NCI-H1694 (cell line): ENCODE results near the gene RAG2.
"Not testable (repeated sequence)": the region's sequence is repeated elsewhere in the genome, so short reads cannot be mapped to it uniquely, and the experiment has no call there.

Experiments used
- DNase-seq: peaks from one replicate; lab custom pipeline; 2025; lab: John Stamatoyannopoulos, UW

RAG2 gene

GRCh38 chr11:36600180-36600579 is 2.1 kb upstream of the RAG2 start:
- DNase-seq: no peak

DNA sequence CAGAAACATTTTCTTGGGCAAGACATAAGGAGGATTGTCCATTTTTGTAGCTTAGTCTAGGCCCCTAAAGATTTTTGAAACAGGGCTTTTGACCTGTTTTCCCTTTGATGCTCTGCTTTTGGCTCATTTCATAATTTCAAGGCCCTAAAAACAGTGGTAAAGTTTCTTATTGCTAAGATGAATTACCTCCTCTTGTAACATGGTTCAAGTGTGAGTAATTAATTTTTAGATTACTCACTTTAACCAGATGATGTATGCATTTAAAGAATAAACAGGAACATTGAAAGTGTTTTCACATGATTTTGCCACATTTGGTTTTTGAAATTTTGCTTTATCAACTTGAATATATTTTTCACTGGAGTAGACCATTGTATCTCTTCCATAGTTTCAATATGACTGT is 1.2 kb downstream of the RAG2 start:
- no peak for DNase-seq

GRCh38 chr11:36594316-36594989 is 3.6 kb downstream of the RAG2 start, which contains the start of gene IFTAP:
Gene IFTAP (plus strand): TSS chr11:36594502. CDS start chr11:36610104, 15,602 bp downstream.
- DNase-seq: peak; percentile 67

DNA sequence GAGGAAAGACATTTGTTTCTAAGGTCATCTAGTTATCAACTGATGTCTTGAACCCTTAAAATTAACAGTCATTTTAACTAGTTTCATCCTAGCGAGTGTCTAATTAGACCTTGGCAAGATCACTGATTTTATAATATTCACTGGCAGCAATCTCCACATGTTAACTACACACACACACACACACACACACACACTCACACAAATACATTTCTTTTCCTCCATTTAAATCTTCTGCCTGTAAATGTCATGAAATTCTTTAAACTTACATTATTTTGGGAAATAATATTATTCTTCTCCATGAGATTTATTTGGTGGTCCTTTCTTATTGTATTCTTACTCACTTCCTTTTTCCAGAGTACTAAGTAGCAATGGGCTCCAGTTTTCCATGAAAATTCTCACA is 6.6 kb downstream of the RAG2 start:
- DNase-seq: no peak

DNA sequence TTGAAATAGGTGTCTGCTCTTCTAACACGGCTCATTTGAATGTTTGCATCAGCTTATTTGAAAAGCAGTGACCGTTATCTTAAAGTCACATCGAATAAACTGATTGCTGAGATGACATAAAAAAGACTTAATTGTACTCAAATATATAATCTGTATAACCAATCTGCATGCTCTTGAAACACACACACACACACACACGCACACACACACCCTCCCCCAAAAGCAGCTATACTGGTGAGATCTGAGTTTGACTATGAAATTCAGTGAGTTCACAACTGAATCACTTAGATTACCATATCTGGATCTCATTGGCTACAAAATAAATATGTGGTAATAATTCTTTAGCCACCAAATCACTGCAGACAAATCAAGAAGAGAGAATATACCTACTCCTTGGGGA is 7.5 kb downstream of the RAG2 start:
- no peak for DNase-seq

GRCh38 chr11:36588099-36588498 is 9.9 kb downstream of the RAG2 start:
- no peak for DNase-seq

DNA sequence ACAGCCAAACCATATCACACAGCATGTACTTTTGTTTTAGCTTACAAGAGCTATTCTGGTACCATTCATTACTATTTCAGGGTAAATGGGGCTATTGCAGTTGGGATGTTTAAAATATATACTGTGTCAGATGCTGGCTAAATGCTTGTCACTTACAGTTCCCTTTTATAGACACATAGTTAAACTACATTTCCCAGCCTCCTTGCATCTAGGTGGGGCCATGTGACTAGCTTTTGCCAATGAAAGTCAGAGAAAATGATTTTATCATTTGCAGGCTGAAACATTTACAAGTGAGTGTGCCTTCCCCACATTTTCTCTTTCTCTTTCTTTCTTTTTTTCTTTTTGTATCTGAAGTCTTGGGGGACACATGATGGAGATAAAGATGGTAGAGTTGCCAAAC is 11.5 kb downstream of the RAG2 start:
- no peak for DNase-seq

DNA sequence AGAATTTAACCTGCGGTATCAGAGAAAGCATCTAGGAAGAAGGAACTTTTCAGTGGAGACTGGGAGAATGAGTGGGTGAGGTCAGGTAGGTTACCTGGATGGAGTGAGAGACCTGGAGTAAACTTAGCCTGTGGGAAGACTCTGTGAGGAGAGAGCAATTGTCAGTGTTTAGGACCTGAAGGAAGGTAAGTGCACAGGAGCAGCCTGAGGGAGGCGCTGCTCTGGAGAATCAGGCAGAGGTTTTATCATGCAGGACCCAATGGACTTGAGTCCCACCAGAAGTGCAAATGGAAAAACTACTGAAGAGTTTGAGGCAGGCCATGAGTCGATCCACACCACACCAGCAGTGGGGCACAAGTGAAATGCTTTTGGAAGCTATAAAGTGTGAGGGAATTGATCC is 14.4 kb downstream of the RAG2 start:
- no peak for DNase-seq

- DNase-seq: no peak
Observed at GRCh38 chr11:36581536-36581935, 16.5 kb downstream of the RAG2 start.

DNA sequence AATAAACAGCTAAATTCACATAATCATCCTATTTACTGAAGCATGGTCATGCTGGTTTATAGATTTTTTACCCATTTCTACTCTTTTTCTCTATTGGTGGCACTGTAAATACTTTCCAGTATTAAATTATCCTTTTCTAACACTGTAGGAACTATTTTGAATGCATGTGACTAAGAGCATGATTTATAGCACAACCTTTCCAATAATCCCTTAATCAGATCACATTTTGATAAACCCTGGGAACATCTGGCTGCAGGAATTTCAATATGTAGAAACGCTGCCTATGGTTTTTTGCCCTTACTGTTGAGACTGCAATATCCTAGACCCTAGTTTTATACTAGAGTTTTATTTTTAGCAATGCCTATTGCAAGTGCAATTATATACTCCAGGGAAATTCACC is 19.6 kb downstream of the RAG2 start:
- no peak for DNase-seq

GRCh38 chr11:36577859-36578258 is 20.2 kb downstream of the RAG2 start:
- no peak for DNase-seq

- no peak for DNase-seq
Observed at GRCh38 chr11:36577373-36577772, 20.7 kb downstream of the RAG2 start.

DNA sequence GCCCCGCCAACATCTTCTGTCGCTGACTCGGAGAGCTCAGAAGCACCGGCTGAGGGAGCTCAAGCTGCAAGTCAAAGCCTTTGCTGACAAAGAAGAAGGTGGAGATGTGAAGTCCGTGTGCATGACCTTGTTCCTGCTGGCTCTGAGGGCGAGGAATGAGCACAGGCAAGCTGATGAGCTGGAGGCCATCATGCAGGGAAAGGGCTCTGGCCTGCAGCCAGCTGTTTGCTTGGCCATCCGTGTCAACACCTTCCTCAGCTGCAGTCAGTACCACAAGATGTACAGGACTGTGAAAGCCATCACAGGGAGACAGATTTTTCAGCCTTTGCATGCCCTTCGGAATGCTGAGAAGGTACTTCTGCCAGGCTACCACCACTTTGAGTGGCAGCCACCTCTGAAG is 23.6 kb downstream of the RAG2 start:
- DNase-seq: no peak

GRCh38 chr11:36569095-36569494 is 28.9 kb downstream of the RAG2 start:
- DNase-seq: no peak

DNA sequence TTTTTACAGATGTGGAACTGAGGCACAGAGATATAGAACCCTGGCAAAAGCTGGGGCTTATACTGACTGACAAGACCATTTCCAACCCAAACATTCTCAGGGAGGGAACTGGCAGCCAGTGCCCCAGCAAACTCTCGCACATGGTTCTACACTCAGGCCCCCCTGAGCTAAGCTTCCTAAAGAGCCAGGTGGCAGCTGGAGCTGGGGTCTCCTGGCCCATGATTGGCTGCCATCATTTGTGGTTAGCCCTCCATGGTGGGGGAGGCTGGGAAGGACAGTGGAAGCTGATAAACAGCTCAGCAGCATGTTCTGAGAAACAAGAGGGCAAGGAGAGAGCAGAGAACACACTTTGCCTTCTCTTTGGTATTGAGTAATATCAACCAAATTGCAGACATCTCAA is 30.3 kb downstream of the RAG2 start, which contains the start of gene RAG1:
TSS of gene RAG1 (plus strand) at position 314 of the 400 bp plus-strand sequence. CDS start 5,298 bp downstream, outside the sequence.
- DNase-seq: no peak

GRCh38 chr11:36566407-36567053 is 31.5 kb downstream of the RAG2 start:
- no peak for DNase-seq

DNA sequence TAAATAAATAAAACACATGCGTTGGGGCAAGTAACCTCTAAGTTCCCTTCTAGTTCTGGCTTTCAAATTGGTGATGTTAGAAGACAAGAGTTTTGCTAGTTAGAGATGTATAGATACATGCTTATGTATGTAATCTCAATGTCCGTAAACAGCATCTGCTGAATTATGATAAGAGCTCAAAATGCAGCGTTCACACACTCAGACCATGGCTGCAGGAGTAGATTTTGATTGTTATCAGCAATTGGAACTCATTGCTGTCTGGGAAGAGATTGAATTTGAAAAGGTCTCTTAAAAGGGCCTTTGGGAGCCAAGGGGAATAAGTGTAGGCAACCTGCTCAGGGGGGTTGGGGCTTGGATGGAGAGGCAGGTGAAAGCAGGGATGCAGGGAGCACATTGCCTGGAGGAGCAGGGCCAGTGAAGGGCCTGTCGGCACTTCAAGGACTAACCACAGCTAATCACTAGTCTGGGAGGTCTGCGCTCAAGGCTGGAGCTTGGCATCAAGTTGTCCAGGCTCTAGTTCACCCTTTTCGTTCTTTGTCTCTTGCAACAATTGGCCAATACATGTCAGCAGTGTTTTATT is 32.9 kb downstream of the RAG2 start:
- DNase-seq: no peak

GRCh38 chr11:36564376-36565030 is 33.5 kb downstream of the RAG2 start:
- DNase-seq: peak; percentile 13

DNA sequence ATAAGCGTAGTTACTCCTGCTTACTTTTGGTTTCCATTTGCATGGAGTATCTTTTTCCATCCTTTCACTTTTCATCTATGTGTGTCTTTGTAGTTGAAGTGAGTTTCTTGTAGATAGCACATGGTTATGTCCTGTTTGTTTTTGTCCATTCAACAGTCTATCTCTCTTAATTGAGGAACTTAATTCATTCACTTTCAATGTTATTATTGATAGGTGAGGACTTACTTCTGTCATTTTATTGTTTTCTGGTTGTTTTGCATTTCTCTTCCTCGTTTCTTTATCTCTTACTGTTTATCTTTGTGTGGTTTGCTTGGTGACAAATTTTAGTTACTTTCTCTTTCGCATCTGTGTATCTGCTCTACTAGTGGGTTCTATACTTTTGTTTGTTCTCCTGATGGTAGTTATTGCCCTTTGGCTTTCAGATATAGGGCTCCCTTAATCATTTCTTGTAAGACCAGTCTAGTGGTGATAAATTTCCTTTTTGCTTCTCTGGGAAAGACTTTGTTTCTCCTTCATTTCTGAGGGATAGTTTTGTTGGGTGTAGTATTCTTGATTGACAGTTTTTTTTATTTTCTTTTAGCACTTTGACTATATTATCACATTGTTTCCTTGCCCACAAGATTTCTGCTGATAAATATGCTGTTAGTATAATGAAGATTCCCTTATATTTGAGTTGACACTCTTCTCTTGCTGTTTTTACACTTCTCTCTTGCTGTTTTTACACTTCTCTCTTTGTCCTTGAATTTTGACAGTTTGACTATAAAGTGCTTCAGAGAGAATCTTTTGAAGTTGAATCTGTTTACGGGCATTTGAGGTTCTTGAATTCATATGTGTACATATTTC is 39.2 kb downstream of the RAG2 start:
- no peak for DNase-seq

DNA sequence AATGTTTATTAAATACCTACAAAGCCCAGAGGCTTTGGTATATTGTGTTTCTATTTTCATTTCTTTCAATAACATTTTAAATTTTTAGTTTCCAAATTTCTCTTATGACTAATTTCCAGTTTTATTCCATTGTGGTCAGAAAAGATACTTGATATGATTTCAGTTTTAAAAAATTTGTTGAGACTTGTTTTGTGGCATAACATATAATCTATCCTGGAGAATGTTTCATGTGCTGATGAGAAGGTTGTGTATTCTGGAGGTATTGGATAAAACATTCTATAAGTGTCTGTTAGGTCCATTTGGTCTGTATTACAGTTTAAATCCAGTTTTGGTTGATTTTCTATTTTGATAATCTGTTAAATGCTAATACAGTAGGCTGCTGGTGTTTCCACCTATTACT is 40.0 kb downstream of the RAG2 start:
- DNase-seq: no peak

- DNase-seq: not testable (repeated sequence)
Observed at GRCh38 chr11:36557390-36557789, 40.6 kb downstream of the RAG2 start.
